Liver (tissue), 3 donors: ENCODE data around the gene NOS2.
"Not testable (repeated sequence)": the region's sequence is repeated elsewhere in the genome, so short reads cannot be mapped to it uniquely, and the experiment has no call there.

Experiments
- GABPA ChIP-seq, 2 donors: IDR thresholded peaks in 1 of 2; conservative IDR thresholded peaks in 1 of 2; 2 replicates each; pipeline ENCODE4 v1.6.1; 2016; ENCODE audit warnings: antibody characterized with exemption in 2 of 2, mild to moderate bottlenecking in 1 of 2, moderate library complexity in 1 of 2
- SP1 ChIP-seq: IDR thresholded peaks from 2 replicates; pipeline ENCODE4 v1.6.1; 2018; ENCODE audit warnings: antibody characterized with exemption, mild to moderate bottlenecking
- TAF1 ChIP-seq: conservative IDR thresholded peaks from 2 replicates; pipeline ENCODE4 v1.6.1; 2016; ENCODE audit warnings: antibody characterized with exemption, mild to moderate bottlenecking
- YY1 ChIP-seq: IDR thresholded peaks from 2 replicates; pipeline ENCODE4 v1.6.1; 2016; ENCODE audit warnings: antibody characterized with exemption, mild to moderate bottlenecking
- ZBTB33 ChIP-seq: IDR thresholded peaks from 2 replicates; pipeline ENCODE4 v1.6.1; 2016; ENCODE audit warnings: antibody characterized with exemption
- TF ChIP-seq, protein P1 (sequence below): fragments of 150-350 bp; IDR thresholded peaks from 2 replicates; pipeline ENCODE4 v1.5.1; 2017; ENCODE audit warnings: improper control_type of control experiment, low read depth, low read length; ENCODE audit not compliant: missing input control
- donor health status: healthy.
- donor health status: healthy.

DNA sequence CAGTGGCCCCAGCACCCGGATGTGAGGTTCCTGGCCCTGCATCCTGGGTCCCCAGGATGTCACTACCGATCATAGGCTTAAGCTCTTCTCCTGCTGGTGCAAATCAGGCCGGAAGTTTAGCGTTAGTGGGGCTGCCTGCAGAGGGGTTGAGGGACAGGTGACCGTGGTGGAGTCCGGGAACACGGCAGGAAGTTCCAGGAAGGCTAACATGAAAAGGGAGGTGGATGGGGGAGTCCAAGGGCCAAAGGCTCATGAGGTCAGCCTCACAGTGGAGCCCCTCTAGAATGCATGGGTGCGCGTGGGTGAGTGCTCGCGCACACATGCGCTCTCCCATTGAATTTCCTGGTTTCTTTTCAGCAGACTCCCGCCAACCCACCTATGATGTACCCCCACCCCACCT, 46.6 kb downstream of the NOS2 start:
- not testable (repeated sequence) for TF ChIP-seq ZBTB33; YY1; GABPA (IDR thresholded peaks at IDR 0.05 in 1 of 2, conservative IDR thresholded peaks at IDR 0.05 in 1 of 2); SP1; TAF1
- TF ChIP-seq, protein P1, sequence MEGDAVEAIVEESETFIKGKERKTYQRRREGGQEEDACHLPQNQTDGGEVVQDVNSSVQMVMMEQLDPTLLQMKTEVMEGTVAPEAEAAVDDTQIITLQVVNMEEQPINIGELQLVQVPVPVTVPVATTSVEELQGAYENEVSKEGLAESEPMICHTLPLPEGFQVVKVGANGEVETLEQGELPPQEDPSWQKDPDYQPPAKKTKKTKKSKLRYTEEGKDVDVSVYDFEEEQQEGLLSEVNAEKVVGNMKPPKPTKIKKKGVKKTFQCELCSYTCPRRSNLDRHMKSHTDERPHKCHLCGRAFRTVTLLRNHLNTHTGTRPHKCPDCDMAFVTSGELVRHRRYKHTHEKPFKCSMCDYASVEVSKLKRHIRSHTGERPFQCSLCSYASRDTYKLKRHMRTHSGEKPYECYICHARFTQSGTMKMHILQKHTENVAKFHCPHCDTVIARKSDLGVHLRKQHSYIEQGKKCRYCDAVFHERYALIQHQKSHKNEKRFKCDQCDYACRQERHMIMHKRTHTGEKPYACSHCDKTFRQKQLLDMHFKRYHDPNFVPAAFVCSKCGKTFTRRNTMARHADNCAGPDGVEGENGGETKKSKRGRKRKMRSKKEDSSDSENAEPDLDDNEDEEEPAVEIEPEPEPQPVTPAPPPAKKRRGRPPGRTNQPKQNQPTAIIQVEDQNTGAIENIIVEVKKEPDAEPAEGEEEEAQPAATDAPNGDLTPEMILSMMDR = not testable (repeated sequence)
